Aortic smooth muscle cell (primary cell): Measurements from ENCODE around the gene OCSTAMP. TPM values are rescaled to one million over a fixed set of nuclear protein-coding genes. Genes with fewer than 3 reads are reported as not detected.

ENCODE experiments used
- total RNA-seq: library from RNA; depleted of rRNA; stranded (reverse); fragments of >200 nt; gene quantifications from 2 replicates; pipeline ENCODE4 v1.2.3, GENCODE V29; 2014

Gene OCSTAMP
- not detected in 2 replicates for total RNA-seq

GRCh38 chr20:46550461-46550860 lies at the start of gene OCSTAMP:
TSS of gene OCSTAMP (minus strand) at chr20:46550654. CDS start at chr20:46550560, 94 bp downstream.

GRCh38 chr20:46512943-46513844 lies 37.3 kb downstream of the OCSTAMP start, which contains the start of gene ZNF334:
TSS of gene ZNF334 (minus strand) at chr20:46513559. CDS start at chr20:46512102, 1,457 bp downstream.

Other genes starting within 250 kb of the OCSTAMP start
- not detected in 2 replicates for gene CDH22, start 242.2 kb downstream of the OCSTAMP start, total RNA-seq
- gene ELMO2, start 144.0 kb downstream of the OCSTAMP start, total RNA-seq = 29.5 and 40.2 TPM in 2 replicates
- 0.25 and 1.8 TPM in 2 replicates for gene ZNF334, start 37.1 kb downstream of the OCSTAMP start, total RNA-seq
- 1.2 and 1.5 TPM in 2 replicates for gene SLC13A3, start 100.8 kb upstream of the OCSTAMP start, total RNA-seq
- gene TP53RK, start 138.8 kb upstream of the OCSTAMP start, total RNA-seq = 15.9 and 21.4 TPM in 2 replicates
- gene SLC2A10, start 159.0 kb upstream of the OCSTAMP start, total RNA-seq = 40.7 and 40.8 TPM in 2 replicates